H1 (cell line): ENCODE results near the gene RBMS1. TPM values are rescaled to one million over a fixed set of nuclear protein-coding genes. Genes with fewer than 3 reads are reported as not detected.

Source experiments
- CTCF ChIA-PET: fragments of 300-600 bp; sonication (Branson Sonifier 250); formaldehyde crosslinking; loops from one replicate; lab custom pipeline; 2021; ENCODE audit not compliant: partially characterized antibody; lab: Charles Lee
- POLR2A ChIA-PET: fragments of 300-600 bp; sonication (Branson Sonifier 250); formaldehyde crosslinking; loops from one replicate; lab custom pipeline; 2021; ENCODE audit warnings: inconsistent platforms; ENCODE audit not compliant: partially characterized antibody; lab: Charles Lee
- DNase-seq, 2 experiments: peaks; one replicate each; pipeline versions ENCODE4 v3.0.0 to v3.0.0-alpha.2; 2010 to 2022; ENCODE audit warnings: low spot score in 2 of 2, low read depth in 1 of 2, mixed read lengths in 1 of 2
- FAIRE-seq: peaks from 2 replicates; lab custom pipeline; 2011; peaks lifted over from hg19 to GRCh38; lab: Jason Lieb, UNC
- H2AFZ ChIP-seq: 2 replicates; pipeline ENCODE4 v1.8.1; 2012; ENCODE audit warnings: low read length, inconsistent platforms
- H2AK5ac ChIP-seq: 2 replicates; pipeline ENCODE4 v1.6.1; 2013; ENCODE audit warnings: low read depth, low read length
- H2BK120ac ChIP-seq: replicated peaks from 2 replicates; pipeline ENCODE3; 2013; ENCODE audit warnings: low read depth, low read length, inconsistent platforms
- H2BK12ac ChIP-seq: 2 replicates; pipeline ENCODE4 v1.6.1; 2013; ENCODE audit warnings: low read depth, low read length
- H2BK15ac ChIP-seq: 2 replicates; pipeline ENCODE4 v1.6.1; 2013; ENCODE audit warnings: low read length
- H2BK20ac ChIP-seq: 2 replicates; pipeline ENCODE4 v1.6.1; 2013; ENCODE audit warnings: low read length
- H2BK5ac ChIP-seq: 2 replicates; pipeline ENCODE4 v1.6.1; 2013; ENCODE audit warnings: low read depth, low read length
- H3K14ac ChIP-seq: 2 replicates; pipeline ENCODE4 v1.6.1; 2013; ENCODE audit warnings: inconsistent platforms; ENCODE audit not compliant: insufficient read length
- H3K18ac ChIP-seq: 2 replicates; pipeline ENCODE4 v1.6.1; 2013; ENCODE audit warnings: low read length; ENCODE audit errors: extremely low read depth
- H3K23ac ChIP-seq: 2 replicates; pipeline ENCODE4 v1.6.1; 2013; ENCODE audit warnings: inconsistent platforms; ENCODE audit not compliant: insufficient read length
- H3K23me2 ChIP-seq: 2 replicates; pipeline ENCODE4 v1.6.1; 2013; ENCODE audit warnings: low read depth, low read length
- H3K27ac ChIP-seq: 2 replicates; pipeline ENCODE4 v1.6.1; 2011; ENCODE audit warnings: low read depth, low read length, inconsistent platforms
- H3K27me3 ChIP-seq, 4 experiments: replicated peaks in 1 of 4; 1 replicate in 1 of 4; 2 replicates in 3 of 4; pipeline versions ENCODE4 v1.6.1 to v1.8.1; 2011 to 2013; ENCODE audit warnings: low read length in 3 of 4, mild to moderate bottlenecking in 3 of 4, inconsistent platforms in 2 of 4, mixed read lengths in 2 of 4, moderate library complexity in 1 of 4; ENCODE audit not compliant: control insufficient read depth in 3 of 4, insufficient read depth in 3 of 4; ENCODE audit errors: extremely low read depth in 1 of 4
- H3K36me3 ChIP-seq, 4 experiments: 2 replicates each; pipeline versions ENCODE4 v1.6.1 to v1.8.1; 2011 to 2013; ENCODE audit warnings: mild to moderate bottlenecking in 4 of 4, low read length in 3 of 4, moderate library complexity in 2 of 4, control low read depth in 1 of 4, inconsistent platforms in 1 of 4; ENCODE audit not compliant: insufficient read depth in 4 of 4, control insufficient read depth in 2 of 4
- H3K4ac ChIP-seq: replicated peaks from 2 replicates; pipeline ENCODE3; 2013; ENCODE audit warnings: low read length, low read depth, mixed read lengths, inconsistent platforms; ENCODE audit not compliant: insufficient read length
- H3K4me1 ChIP-seq, 4 experiments: replicated peaks in 1 of 4; 1 replicate in 1 of 4; 2 replicates in 3 of 4; pipeline versions ENCODE4 v1.6.1 to v1.8.1; 2011 to 2013; ENCODE audit warnings: low read length in 3 of 4, inconsistent platforms in 2 of 4, mixed read lengths in 1 of 4; ENCODE audit not compliant: insufficient read depth in 4 of 4, control insufficient read depth in 3 of 4
- H3K4me2 ChIP-seq, 2 experiments: 2 replicates each; pipeline versions ENCODE4 v1.6.1 to v1.8.1; 2011 to 2013; ENCODE audit warnings: low read depth in 2 of 2, low read length in 2 of 2, control low read depth in 1 of 2, inconsistent platforms in 1 of 2, mild to moderate bottlenecking in 1 of 2; ENCODE audit not compliant: insufficient read depth in 1 of 2
- H3K4me3 ChIP-seq, 4 experiments: fragments of 200-600, 300-600 bp in 1 of 4; sonication (generic), shearing (Covaris generic), sonication (Bioruptor Twin) in 1 of 4; 2 replicates each; pipeline versions ENCODE4 v1.5.1 to v1.8.1; 2011 to 2016; ENCODE audit warnings: low read length in 4 of 4, low read depth in 3 of 4, control low read depth in 2 of 4, inconsistent platforms in 2 of 4, mild to moderate bottlenecking in 2 of 4, mixed read lengths in 1 of 4, moderate library complexity in 1 of 4; ENCODE audit not compliant: insufficient read depth in 2 of 4; ENCODE audit errors: extremely low read depth in 1 of 4
- H3K56ac ChIP-seq: replicated peaks from 2 replicates; pipeline ENCODE3; 2013; ENCODE audit warnings: low read depth, mild to moderate bottlenecking, mixed read lengths, low read length, inconsistent platforms; ENCODE audit not compliant: insufficient read length
- H3K79me1 ChIP-seq: 2 replicates; pipeline ENCODE4 v1.6.1; 2013; ENCODE audit warnings: low read depth, low read length, control low read depth
- H3K79me2 ChIP-seq, 2 experiments: 2 replicates each; pipeline versions ENCODE4 v1.6.1 to v1.8.1; 2012 to 2013; ENCODE audit warnings: low read length in 2 of 2, mild to moderate bottlenecking in 2 of 2, inconsistent platforms in 1 of 2; ENCODE audit not compliant: insufficient read depth in 2 of 2, control insufficient read depth in 1 of 2
- H3K9ac ChIP-seq, 4 experiments: replicated peaks in 1 of 4; 1 replicate in 1 of 4; 2 replicates in 3 of 4; pipeline versions ENCODE4 v1.6.1 to v1.8.1; 2011 to 2013; ENCODE audit warnings: low read depth in 3 of 4, low read length in 3 of 4, control low read depth in 2 of 4, mild to moderate bottlenecking in 2 of 4, moderate library complexity in 2 of 4, inconsistent platforms in 1 of 4; ENCODE audit errors: extremely low read depth in 1 of 4
- H3K9me3 ChIP-seq, 2 experiments: 2 replicates each; pipeline versions ENCODE4 v1.6.1 to v1.8.1; 2012 to 2013; ENCODE audit warnings: mild to moderate bottlenecking in 2 of 2, moderate library complexity in 2 of 2, control low read depth in 1 of 2, inconsistent platforms in 1 of 2, low read depth in 1 of 2, low read length in 1 of 2, mixed read lengths in 1 of 2; ENCODE audit not compliant: insufficient read depth in 2 of 2
- H4K20me1 ChIP-seq, 2 experiments: replicated peaks in 1 of 2; 2 replicates each; pipeline versions ENCODE3 to v1.8.1; 2011 to 2013; ENCODE audit warnings: inconsistent platforms in 2 of 2, low read length in 2 of 2, mild to moderate bottlenecking in 1 of 2; ENCODE audit not compliant: insufficient read depth in 2 of 2, control insufficient read depth in 1 of 2
- H4K5ac ChIP-seq: 2 replicates; pipeline ENCODE4 v1.6.1; 2013; ENCODE audit warnings: low read length, low read depth, mixed read lengths, inconsistent platforms; ENCODE audit not compliant: insufficient read length
- H4K8ac ChIP-seq: 2 replicates; pipeline ENCODE4 v1.8.0; 2013; ENCODE audit warnings: mild to moderate bottlenecking, moderate library complexity, low read length, inconsistent platforms; ENCODE audit not compliant: insufficient read depth; ENCODE audit errors: extremely low read depth
- H4K91ac ChIP-seq: replicated peaks from 2 replicates; pipeline ENCODE3; 2013; ENCODE audit warnings: low read length, mixed read lengths, inconsistent platforms; ENCODE audit not compliant: insufficient read length
- EZH2 ChIP-seq: fragments of 200-600 bp; sonication (generic); IDR thresholded peaks from 2 replicates; pipeline ENCODE4 v1.7.1; 2012; ENCODE audit warnings: low read depth, mild to moderate bottlenecking, moderate library complexity, low read length, inconsistent platforms; ENCODE audit not compliant: severe bottlenecking
- RAD21 ChIP-seq, 2 experiments: IDR thresholded peaks in 1 of 2; conservative IDR thresholded peaks in 1 of 2; 2 replicates each; pipeline ENCODE4 v1.6.1; 2011; ENCODE audit warnings: low read depth in 2 of 2, low read length in 2 of 2, improper control_type of control experiment in 1 of 2, inconsistent platforms in 1 of 2, mild to moderate bottlenecking in 1 of 2, moderate library complexity in 1 of 2
- YY1 ChIP-seq: IDR thresholded peaks from 2 replicates; pipeline ENCODE4 v1.6.1; 2011; ENCODE audit warnings: low read depth, mild to moderate bottlenecking, low read length
- WGBS, 2 experiments: shearing (Covaris generic) in 1 of 2; methylation state at CpG; one replicate each; pipeline versions ENCODE4 v1.1.6 to v1.1.7; 2013 to 2015; ENCODE audit warnings: low lambda C conversion rate in 2 of 2, mixed read lengths in 2 of 2, inconsistent platforms in 1 of 2, low coverage in 1 of 2, missing lambda C conversion rate in 1 of 2; ENCODE audit not compliant: insufficient replicate concordance in 2 of 2, insufficient coverage in 1 of 2, insufficient read length in 1 of 2; ENCODE audit errors: extremely low coverage in 1 of 2, missing lambda C conversion rate in 1 of 2; 5-methylcytosine and 5-hydroxymethylcytosine counted together
- polyA plus RNA-seq, 7 experiments: library from polyadenylated mRNA; depleted of rRNA in 3 of 7; stranded (reverse) in 5 of 7; unstranded in 2 of 7; fragments of >200 nt in 5 of 7; fragments of 200-250 nt in 2 of 7; gene quantifications; 1 replicate in 5 of 7; 2 replicates in 1 of 7; 4 replicates in 1 of 7; pipeline versions ENCODE4 v1.2.1 to v1.2.3, GENCODE V29; 2011 to 2013; ENCODE audit warnings: missing spikeins in 2 of 7, mixed read lengths in 2 of 7
- total RNA-seq: library from RNA; stranded (reverse); fragmentation: NEBNext Ultra II Directional; extraction: Animal tissue kit (Norgen Biotek cat#: 25700); gene quantifications from 2 replicates; pipeline ENCODE4 v1.2.1, GENCODE V29; 2021

RBMS1 gene
- total and polyA plus RNA-seq, 2 of the 8 experiments (the other 6 are each of a cell fraction or from before 2014, with no cell fraction given): 53.7 to 60.0 TPM

GRCh38 chr2:160269365-160269764 lies 224.2 kb downstream of the RBMS1 start:
- no peak overlapping the region for H2BK20ac ChIP-seq
- POLR2A ChIA-PET: interaction anchor here (1.3 to 1.6 kb wide), 3 partner anchors 8 to 55 kb away, joined by 4 to 9 read pairs (median 5); no protein-coding TSS in a partner anchor
- CTCF ChIA-PET: interaction anchor here (0.8 to 3.0 kb wide), 11 partner anchors 9 to 736 kb away, joined by 3 to 31 read pairs (median 4); no protein-coding TSS in a partner anchor
- peaks cover 3 to 17% (median 11%) of the 10 kb centered on the region in 4 experiments for H3K4me1 ChIP-seq
- WGBS, 2 experiments: 79% methylated on average over 4 of the region's 4 CpGs; no CpG with 5 or more reads in 1 of the 2 experiments
- 0 out of 2 replicates have a peak overlapping the region, but pooled peaks have one; percentile 70 for H2BK12ac ChIP-seq
- H3K79me1 ChIP-seq: no peaks in the 10 kb centered on the region
- H3K23me2 ChIP-seq: peaks cover 2% of the 10 kb centered on the region; the same call in 1 of the 2 replicates
- H3K4me3 ChIP-seq: peak overlapping the region in 3 of 4 experiments; percentile 49 to 60 (median 59); a peak in 3 of 8 replicates
- peak overlapping the region; percentile 4 for H3K18ac ChIP-seq
- no peak overlapping the region for H3K23ac ChIP-seq
- peaks cover 0 to 3% (median 0%) of the 10 kb centered on the region in 4 experiments; a peak in 1 of 8 replicates for H3K36me3 ChIP-seq
- H3K14ac ChIP-seq: no peak overlapping the region
- H2AFZ ChIP-seq: peak overlapping the region; percentile 90
- no peaks in the 10 kb centered on the region for H4K20me1 ChIP-seq
- H2BK120ac ChIP-seq: peak overlapping the region; percentile 30
- H3K4ac ChIP-seq: no peak overlapping the region
- no peak overlapping the region for H4K5ac ChIP-seq
- H3K27ac ChIP-seq: no peak overlapping the region
- no peak overlapping the region for H3K56ac ChIP-seq
- no peak overlapping the region for H4K91ac ChIP-seq
- FAIRE-seq: no peak
- H4K8ac ChIP-seq: no peak overlapping the region
- H2BK5ac ChIP-seq: 0 out of 2 replicates have a peak overlapping the region, but pooled peaks have one; percentile 2
- peak; percentile 33 for TF ChIP-seq EZH2
- TF ChIP-seq RAD21 (IDR thresholded peaks at IDR 0.05 in 1 of 2, conservative IDR thresholded peaks at IDR 0.05 in 1 of 2; ENCODE audit: low read depth in 2 of 2, low read length in 2 of 2): no peak
- TF ChIP-seq YY1: no peak
- H2BK15ac ChIP-seq: peak overlapping the region; percentile 61; the same call in 1 of the 2 replicates
- no peaks in the 10 kb centered on the region for H3K79me2 ChIP-seq
- H3K27me3 ChIP-seq: peaks cover 2 to 10% (median 7%) of the 10 kb centered on the region in 4 experiments
- no peaks in the 10 kb centered on the region for H3K9me3 ChIP-seq
- H3K9ac ChIP-seq: peak overlapping the region in 2 of 4 experiments; percentile 73 to 81; a peak in 2 of 7 replicates
- no peak overlapping the region for H2AK5ac ChIP-seq
- no peak for DNase-seq
- peak overlapping the region; percentile 68 to 77 for H3K4me2 ChIP-seq
